NCI-H2081 (cell line): ENCODE data around the gene ERICH2.
"Not testable (repeated sequence)": the region's sequence is repeated elsewhere in the genome, so short reads cannot be mapped to it uniquely, and the experiment has no call there.

ENCODE experiments used
- DNase-seq, 2 experiments: peaks; one replicate each; lab custom pipeline; 2025; lab: John Stamatoyannopoulos, UW

Gene ERICH2, protein sequence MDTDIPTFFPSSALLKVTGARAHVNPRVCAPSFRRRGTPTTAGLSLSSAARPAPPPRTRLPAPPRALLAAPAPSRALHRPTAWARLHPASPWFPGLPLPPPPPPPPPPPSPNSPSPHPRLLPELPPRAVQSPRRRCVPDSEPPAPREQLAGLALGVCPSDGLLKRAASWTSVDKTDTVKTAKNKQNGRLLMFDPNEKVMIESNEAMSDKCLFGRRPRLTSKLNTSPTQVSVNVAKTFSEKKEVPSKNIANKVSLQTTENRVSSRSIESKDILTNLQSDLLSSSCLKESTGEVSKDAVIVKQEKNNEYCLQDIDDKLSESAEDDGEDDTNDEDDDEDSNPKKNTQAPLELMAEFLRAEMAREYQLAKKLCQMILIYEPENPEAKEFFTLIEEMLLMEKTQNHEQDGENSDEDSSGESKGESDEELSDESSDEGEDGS

GRCh38 chr2:170770008-170770605 lies at the start of gene ERICH2:
Gene ERICH2 (plus strand): TSS chr2:170770378. CDS start chr2:170770682, 304 bp downstream.
- peak; percentile 44 to 68 for DNase-seq

DNA sequence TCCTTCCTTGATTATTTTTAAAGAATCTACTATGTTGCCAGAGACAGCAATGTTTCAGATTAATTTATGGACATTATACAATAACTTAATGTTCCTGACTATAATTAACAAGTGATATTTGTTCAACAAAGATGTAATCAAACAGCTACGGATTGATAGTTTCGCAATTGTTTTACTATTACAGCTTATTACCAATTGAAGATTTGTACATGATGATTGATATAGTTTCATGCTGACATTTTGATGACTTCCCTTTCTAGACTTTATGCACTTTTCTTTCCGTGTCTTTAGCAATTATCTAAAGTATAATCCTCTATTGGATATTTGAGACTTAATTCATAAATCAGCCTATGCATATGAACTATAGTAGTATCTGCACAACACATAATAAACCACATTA lies 48.5 kb upstream of the ERICH2 start:
- no peak for DNase-seq

DNA sequence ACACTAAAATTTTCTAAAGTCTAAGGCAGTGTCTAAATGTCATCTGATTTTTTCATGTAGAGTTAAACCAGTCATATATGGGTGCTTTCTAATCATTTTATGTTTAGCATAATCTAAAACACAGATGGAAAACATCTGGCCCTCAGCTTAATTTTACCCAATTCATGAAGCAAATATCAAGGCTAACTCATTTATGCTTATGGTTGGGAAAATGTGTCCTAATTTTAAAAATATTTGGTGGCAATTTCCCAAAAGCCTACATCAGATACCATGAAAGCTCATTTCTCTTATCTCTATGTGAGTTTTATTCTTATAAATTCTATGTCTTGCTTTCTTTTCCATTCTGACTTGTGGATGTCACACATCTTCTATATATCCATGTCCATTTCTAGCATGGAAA lies 47.9 kb upstream of the ERICH2 start:
- no peak for DNase-seq

GRCh38 chr2:170723446-170723958 lies 46.7 kb upstream of the ERICH2 start:
- no peak for DNase-seq

DNA sequence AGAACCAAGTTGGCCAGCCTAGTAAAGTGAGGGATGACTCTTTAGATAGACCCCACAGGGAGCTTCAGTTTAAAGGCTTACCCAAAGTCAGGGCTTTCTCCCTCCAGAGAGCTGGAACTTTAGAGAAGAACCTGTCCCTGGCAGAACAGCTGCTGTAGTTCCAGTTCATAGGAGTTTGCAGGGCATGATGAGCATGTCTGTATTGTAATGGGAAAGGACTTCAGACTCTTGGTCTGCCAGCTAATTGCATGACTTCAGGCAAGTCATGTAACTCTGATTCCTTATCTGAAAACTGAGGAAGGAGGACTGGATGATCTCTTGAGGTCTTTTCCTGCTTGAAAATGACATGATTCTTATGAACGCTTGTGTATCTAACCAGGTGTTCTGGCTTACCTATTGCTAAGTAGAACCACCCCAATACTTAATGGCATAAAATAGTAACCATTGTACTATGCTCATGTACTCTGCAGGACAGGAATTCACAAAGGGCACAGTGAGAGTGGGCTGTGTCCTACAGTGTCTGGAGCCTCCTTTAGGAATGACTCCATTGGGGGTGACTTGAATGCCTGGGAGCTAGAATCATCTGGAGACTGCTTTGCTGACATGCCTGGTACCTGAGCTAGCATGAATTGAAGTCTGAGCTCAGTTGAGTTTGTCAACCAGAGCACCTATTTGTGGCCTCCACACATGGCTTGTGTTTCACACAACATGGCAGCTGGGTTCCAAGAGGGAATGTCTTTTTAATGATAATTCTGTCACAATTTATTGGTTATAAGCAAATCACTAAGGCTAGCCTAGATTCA lies 36.2 kb upstream of the ERICH2 start:
- DNase-seq, result no peak

DNA sequence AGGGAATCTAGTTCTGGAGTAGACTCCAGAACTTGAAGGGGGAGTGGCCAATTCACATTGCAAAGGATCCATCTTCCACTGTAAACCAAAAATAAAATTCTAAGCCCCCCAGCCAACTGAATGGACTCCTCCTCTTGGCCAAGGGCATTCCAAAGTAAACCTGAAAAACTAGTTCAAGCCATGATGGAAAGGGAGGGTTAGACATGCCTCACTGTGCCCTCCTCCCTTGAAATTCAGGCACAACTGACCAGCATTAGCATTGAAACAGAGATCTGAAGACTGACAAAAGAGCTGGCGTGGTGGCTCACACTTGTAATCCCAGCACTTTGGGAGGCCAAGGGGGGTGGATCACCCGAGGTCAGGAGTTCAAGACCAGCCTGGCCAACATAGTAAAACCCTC lies 35.6 kb upstream of the ERICH2 start:
- DNase-seq, result not testable (repeated sequence)

- no peak for DNase-seq
Observed at GRCh38 chr2:170736628-170737027, 33.5 kb upstream of the ERICH2 start.

DNA sequence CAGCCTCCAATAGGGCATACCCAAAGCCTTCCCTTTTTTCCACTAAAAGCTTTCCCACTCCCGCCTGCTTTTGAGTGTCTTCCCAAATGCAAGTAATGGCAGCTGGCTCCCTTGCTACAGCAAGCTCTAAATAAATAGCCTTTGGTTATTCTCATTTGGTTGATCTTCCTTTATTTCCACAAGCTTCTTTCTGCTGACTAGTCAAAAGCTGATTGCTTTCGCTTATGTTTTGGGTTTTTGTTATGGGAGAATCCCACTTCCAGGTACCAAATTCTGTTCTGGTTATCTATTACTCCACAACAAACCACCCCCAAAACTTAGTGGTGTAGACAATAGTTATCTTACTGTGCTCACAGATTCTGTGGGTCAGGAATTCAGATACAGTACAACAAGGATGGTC lies 32.8 kb upstream of the ERICH2 start:
- no peak for DNase-seq

- DNase-seq, result no peak
Observed at GRCh38 chr2:170737821-170738220, 32.4 kb upstream of the ERICH2 start.

DNA sequence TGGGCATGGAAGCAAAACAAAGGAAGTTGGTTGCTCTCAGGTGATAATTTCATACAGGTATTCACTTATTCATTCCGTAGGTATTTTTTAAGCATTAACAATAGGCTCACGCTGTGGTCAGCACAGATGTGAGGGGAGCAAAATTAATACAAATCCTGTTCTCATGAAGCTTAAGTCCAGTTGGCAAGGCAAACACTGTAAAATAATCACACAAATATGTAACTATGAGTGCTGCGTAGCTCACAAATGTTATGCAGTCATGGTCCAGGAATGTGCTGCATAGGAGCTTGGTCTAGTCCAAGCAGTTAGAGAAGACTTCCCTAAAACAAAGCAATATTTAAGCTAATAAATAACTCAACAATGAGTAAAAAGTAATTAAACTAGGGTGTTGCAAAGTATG lies 31.1 kb upstream of the ERICH2 start:
- no peak for DNase-seq

- no peak for DNase-seq
Observed at GRCh38 chr2:170739507-170740046, 30.6 kb upstream of the ERICH2 start.

DNA sequence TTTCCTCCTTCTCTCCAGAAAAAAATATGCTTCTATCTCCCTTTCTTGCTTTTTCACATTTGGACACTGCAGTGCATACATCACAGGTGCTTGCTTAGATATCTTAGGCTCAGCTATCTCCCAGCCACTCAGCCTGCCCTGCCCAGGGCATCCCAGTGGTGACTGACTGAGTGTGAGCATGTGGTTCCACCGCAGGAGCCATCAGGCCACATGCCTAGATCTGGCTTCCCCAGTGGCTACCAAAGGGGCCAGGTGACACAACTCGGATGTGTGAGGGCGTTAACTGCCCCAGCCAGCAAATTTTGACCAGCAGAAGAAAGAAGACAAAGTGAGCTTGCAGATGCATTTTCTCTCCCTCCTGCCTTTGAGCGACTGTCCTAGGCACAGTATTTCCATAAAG lies 29.5 kb upstream of the ERICH2 start:
- DNase-seq, result no peak

GRCh38 chr2:170742000-170742399 lies 28.2 kb upstream of the ERICH2 start:
- no peak for DNase-seq

DNA sequence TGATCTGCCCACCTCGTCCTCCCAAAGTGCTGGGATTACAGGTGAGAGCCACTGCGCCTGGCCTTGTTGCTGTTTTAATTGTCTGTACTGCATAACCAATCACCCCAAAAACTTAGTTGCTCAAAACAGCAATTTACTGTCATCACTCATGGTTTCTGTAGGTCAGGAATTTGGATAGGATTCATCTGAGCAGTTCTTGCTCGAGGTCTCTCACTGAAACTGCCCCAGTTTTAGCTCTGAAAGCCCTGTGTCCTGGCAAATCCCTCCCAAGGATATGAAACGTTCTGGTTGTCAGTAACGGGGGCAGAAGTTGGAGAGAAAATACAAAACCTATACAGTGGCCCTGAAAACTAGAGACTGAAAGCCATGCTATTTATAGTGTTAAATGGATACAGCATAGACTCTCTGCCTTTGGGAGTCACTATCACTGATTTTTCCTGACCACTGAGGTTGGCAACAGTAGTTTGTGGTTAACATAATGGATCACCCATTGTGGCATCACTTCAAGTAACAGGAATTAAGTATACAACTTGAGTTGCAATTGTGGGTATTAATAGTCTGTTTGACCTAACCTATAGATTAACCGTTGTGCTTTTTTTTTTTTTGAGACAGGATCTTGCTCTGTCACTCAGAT lies 27.2 kb upstream of the ERICH2 start:
- no peak for DNase-seq

DNA sequence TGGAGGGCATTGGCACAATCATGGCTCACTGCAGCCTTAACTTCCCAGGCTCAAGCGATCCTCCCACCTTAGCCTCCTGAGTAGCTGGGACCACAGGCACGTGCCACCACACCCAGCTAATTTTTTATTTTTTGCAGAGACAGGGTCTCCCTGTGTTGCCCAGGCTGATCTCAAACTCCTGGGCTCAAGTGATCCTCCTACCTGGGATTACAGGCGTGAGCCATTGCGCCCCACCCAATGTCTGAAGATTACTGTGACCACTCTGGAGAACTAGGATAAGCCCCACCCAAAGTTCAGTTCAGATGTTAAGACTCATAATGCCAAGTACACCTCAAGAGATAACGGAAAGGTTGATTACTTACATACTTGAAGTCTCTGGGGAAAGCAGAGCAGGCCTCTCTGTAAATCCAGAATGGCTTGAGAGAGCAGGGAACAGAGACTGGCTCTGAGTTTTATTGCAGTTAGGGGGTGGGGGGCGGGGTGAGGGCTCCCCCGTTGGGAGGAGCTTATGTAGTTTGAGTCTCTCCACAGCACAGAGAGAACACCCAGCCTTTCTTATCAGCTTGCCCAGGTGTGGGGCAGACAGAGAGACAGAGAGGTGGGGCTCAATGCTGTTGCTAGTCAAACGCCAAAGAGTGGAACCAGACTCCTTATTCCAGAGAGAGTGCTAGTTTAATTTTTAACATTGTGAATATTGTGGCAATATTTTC lies 26.5 kb upstream of the ERICH2 start:
- no peak for DNase-seq

GRCh38 chr2:170744248-170745002 lies 25.8 kb upstream of the ERICH2 start:
- no peak for DNase-seq

DNA sequence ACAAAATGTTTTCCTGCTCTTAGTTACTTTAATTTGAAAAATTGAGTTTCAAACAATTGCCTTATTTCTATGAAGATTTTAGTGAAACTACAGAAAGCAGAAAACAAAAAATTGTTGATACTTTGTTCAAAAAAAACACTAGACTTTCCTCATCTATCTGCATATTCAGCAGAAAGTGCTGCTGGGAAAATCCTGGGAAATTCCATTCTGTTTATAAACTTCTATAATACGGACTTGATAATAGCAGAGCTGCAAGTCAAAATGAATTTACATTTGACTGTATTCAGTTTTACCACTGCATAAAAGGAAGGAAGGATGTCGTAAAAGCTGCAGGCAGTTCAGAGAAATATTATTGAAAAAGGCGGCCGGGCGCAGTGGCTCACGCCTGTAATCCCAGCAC lies 24.9 kb upstream of the ERICH2 start:
- DNase-seq, result no peak

- DNase-seq, result no peak
Observed at GRCh38 chr2:170747921-170748320, 22.3 kb upstream of the ERICH2 start.

- not testable (repeated sequence) for DNase-seq
Observed at GRCh38 chr2:170751555-170751954, 18.6 kb upstream of the ERICH2 start.

- DNase-seq, result no peak
Observed at GRCh38 chr2:170761572-170761971, 8.6 kb upstream of the ERICH2 start.
